Measurements from ENCODE around the gene MBLAC2.

GRCh38 chr5:90473396-90474234 lies 956 bp downstream of the MBLAC2 start:
- TF ChIP-seq CTCF (IDR thresholded peaks at IDR 0.05 in 8 of 11, conservative IDR thresholded peaks at IDR 0.05 in 3 of 11) (no peak), POLR2A (IDR thresholded peaks at IDR 0.05) (no peak)

All from spleen (tissue), 7 donors.